HepG2 (cell line): ENCODE measurements around the gene GMFB. TPM values are rescaled to one million over a fixed set of nuclear protein-coding genes. Genes with fewer than 3 reads are reported as not detected.

ENCODE experiments used
- ATAC-seq: fragments of 200-7000 bp; cut with Tn5 transposase; 3 replicates; pipeline ENCODE4 v1.9.1; 2020; ENCODE audit warnings: mild to moderate bottlenecking, moderate library complexity
- BruUV-seq: library from RNA; stranded (reverse); fragments of 400-500 nt; replicated peaks from 2 replicates; lab custom pipeline; 2021; lab: Mats Ljungman, UMichigan
- CTCF ChIA-PET: fragments of 300-600 bp; formaldehyde crosslinking; extraction: SDS; loops from one replicate; lab custom pipeline; 2021; ENCODE audit warnings: low total read pairs, inconsistent platforms, low intra/inter-chr PET ratio; lab: Yijun Ruan, JAX
- POLR2A ChIA-PET: fragments of 350-600 bp; sonication (Branson Sonifier 250); formaldehyde crosslinking; loops from one replicate; lab custom pipeline; 2020; ENCODE audit warnings: antibody characterized with exemption, inconsistent platforms; lab: Yijun Ruan, JAX
- DNase-seq: peaks from one replicate; pipeline ENCODE4 v3.0.0-alpha.2; 2015; ENCODE audit warnings: low spot score
- FAIRE-seq: peaks from 3 replicates; lab custom pipeline; 2011; peaks lifted over from hg19 to GRCh38; lab: Jason Lieb, UNC
- H2AFZ ChIP-seq: one replicate; pipeline ENCODE4 v1.6.1; 2011; ENCODE audit warnings: low read length, inconsistent platforms
- H3K27ac ChIP-seq: fragments of 300-600 bp; 3 replicates; pipeline ENCODE4 v1.8.0; 2011; ENCODE audit warnings: mixed run types, mild to moderate bottlenecking, mixed read lengths, low read length, inconsistent platforms; ENCODE audit not compliant: insufficient read depth; ENCODE audit errors: extremely low read length
- H3K27me3 ChIP-seq, 2 experiments: fragments of 200-600 bp in 1 of 2; 2 replicates in 1 of 2; 3 replicates in 1 of 2; pipeline versions ENCODE4 v1.6.0 to v1.8.0; 2011; ENCODE audit warnings: low read length in 2 of 2, mild to moderate bottlenecking in 2 of 2, moderate library complexity in 2 of 2, inconsistent platforms in 1 of 2; ENCODE audit not compliant: insufficient read depth in 2 of 2, control insufficient read depth in 1 of 2
- H3K36me3 ChIP-seq, 2 experiments: fragments of 200-600 bp in 1 of 2; replicated peaks in 1 of 2; 2 replicates in 1 of 2; 3 replicates in 1 of 2; pipeline versions ENCODE4 v1.5.1 to v1.8.0; 2011; ENCODE audit warnings: low read length in 2 of 2, inconsistent platforms in 1 of 2; ENCODE audit not compliant: insufficient read depth in 2 of 2, control insufficient read depth in 1 of 2
- H3K4me1 ChIP-seq: 2 replicates; pipeline ENCODE4 v1.5.1; 2012; ENCODE audit warnings: low read length, inconsistent platforms; ENCODE audit not compliant: insufficient read depth
- H3K4me2 ChIP-seq: 2 replicates; pipeline ENCODE4 v1.6.0; 2011; ENCODE audit warnings: low read depth, low read length, inconsistent platforms
- H3K4me3 ChIP-seq, 3 experiments: fragments of 200-600 bp in 1 of 3; sonication (generic), shearing (Covaris generic) in 1 of 3; replicated peaks in 1 of 3; 2 replicates each; pipeline ENCODE4 v1.5.1; 2011 to 2016; ENCODE audit warnings: low read length in 3 of 3, inconsistent platforms in 2 of 3, low read depth in 2 of 3, mild to moderate bottlenecking in 2 of 3, control low read depth in 1 of 3, mixed read lengths in 1 of 3; ENCODE audit not compliant: insufficient read depth in 1 of 3
- H3K79me2 ChIP-seq: one replicate; pipeline ENCODE4 v1.6.1; 2011; ENCODE audit warnings: low read length, inconsistent platforms; ENCODE audit not compliant: insufficient read depth
- H3K9ac ChIP-seq: 2 replicates; pipeline ENCODE4 v1.6.0; 2011; ENCODE audit warnings: mild to moderate bottlenecking, low read depth, low read length, inconsistent platforms; ENCODE audit not compliant: insufficient read depth
- H3K9me3 ChIP-seq: 2 replicates; pipeline ENCODE4 v1.5.1; 2012; ENCODE audit warnings: mild to moderate bottlenecking, low read length
- H4K20me1 ChIP-seq: 2 replicates; pipeline ENCODE4 v1.6.0; 2011; ENCODE audit warnings: inconsistent platforms, mild to moderate bottlenecking, low read length, moderate library complexity; ENCODE audit not compliant: insufficient read depth
- CERS6 ChIP-seq: sonication (generic); formaldehyde crosslinking; IDR thresholded peaks from 2 replicates; pipeline ENCODE4 v1.5.0; 2020; ENCODE audit warnings: missing genetic modification reagents
- CREB1 ChIP-seq, 2 experiments: fragments of 450-650 bp in 1 of 2; IDR thresholded peaks; 2 replicates each; pipeline ENCODE4 v1.6.1; 2016 to 2017; ENCODE audit warnings: control low read depth in 1 of 2, mild to moderate bottlenecking in 1 of 2, missing compliant biosample characterization in 1 of 2, missing genetic modification characterization in 1 of 2
- EHMT2 ChIP-seq: fragments of 200-600 bp; sonication (generic); IDR thresholded peaks from 2 replicates; pipeline ENCODE4 v1.7.0; 2017; ENCODE audit warnings: antibody characterized with exemption, low read depth, low read length, borderline replicate concordance
- TBX2 ChIP-seq: sonication (generic); formaldehyde crosslinking; IDR thresholded peaks from 2 replicates; pipeline ENCODE4 v1.5.0; 2020; ENCODE audit warnings: missing genetic modification reagents, mild to moderate bottlenecking, borderline replicate concordance
- ZBTB20 ChIP-seq: sonication (generic); formaldehyde crosslinking; IDR thresholded peaks from 2 replicates; pipeline ENCODE4 v1.8.1; 2023; ENCODE audit warnings: missing genetic modification reagents, low read depth, mild to moderate bottlenecking, borderline replicate concordance
- ZBTB21 ChIP-seq: sonication (generic); formaldehyde crosslinking; IDR thresholded peaks from 2 replicates; pipeline ENCODE4 v1.4.0; 2020; ENCODE audit warnings: missing genetic modification reagents
- ZBTB38 ChIP-seq: sonication (generic); formaldehyde crosslinking; IDR thresholded peaks from 2 replicates; pipeline ENCODE4 v1.5.1; 2020; ENCODE audit warnings: mild to moderate bottlenecking, missing genetic modification reagents
- ZNF280B ChIP-seq: sonication (generic); formaldehyde crosslinking; IDR thresholded peaks from 2 replicates; pipeline ENCODE4 v1.5.0; 2020; ENCODE audit warnings: missing genetic modification reagents, mild to moderate bottlenecking, borderline replicate concordance
- ZNF570 ChIP-seq: sonication (generic); formaldehyde crosslinking; IDR thresholded peaks from 2 replicates; pipeline ENCODE4 v1.4.0; 2020; ENCODE audit warnings: mild to moderate bottlenecking, missing genetic modification reagents, borderline replicate concordance
- WGBS: methylation state at CpG from one replicate; pipeline ENCODE4 v1.1.6; 2017; ENCODE audit warnings: low lambda C conversion rate; 5-methylcytosine and 5-hydroxymethylcytosine counted together
- in situ Hi-C: cut with HindIII; loops from 2 replicates; pipeline ENCODE4 v1.10.0; 2017; ENCODE audit warnings: low pct_unique_long_range_greater_than_20kb; ENCODE audit not compliant: extremely low pct_ligation_motif_present
- intact Hi-C: fragments of 100-400 bp; cut with micrococcal nuclease; formaldehyde crosslinking; loops from one replicate; pipeline ENCODE4 v1.10.0; 2022; ENCODE audit not compliant: unreplicated experiment
- polyA plus RNA-seq, 8 experiments: library from polyadenylated mRNA; depleted of rRNA in 3 of 8; stranded (reverse) in 7 of 8; unstranded in 1 of 8; fragments of >200 nt; fragmentation: Illumina TruSeq in 4 of 8; extraction: Trizol in 4 of 8; gene quantifications; 2 replicates each; pipeline versions ENCODE4 v1.2.1 to v1.2.3, GENCODE V29; 2011 to 2016; ENCODE audit warnings: low read depth in 4 of 8, missing spikeins in 1 of 8, mixed read lengths in 1 of 8; ENCODE audit not compliant: insufficient read depth in 1 of 8
- total RNA-seq, 5 experiments: library from RNA; depleted of rRNA; stranded (reverse); fragments of >200 nt; fragmentation: Illumina TruSeq; extraction: Trizol; gene quantifications; 2 replicates each; pipeline ENCODE4 v1.2.3, GENCODE V29; 2016; ENCODE audit warnings: low read depth in 1 of 5

The GMFB gene
- total and polyA plus RNA-seq, 2 of the 13 experiments (the other 11 are each of a cell fraction or from before 2014, with no cell fraction given): 17.3 to 68.2 TPM

GRCh38 chr14:54472315-54472714, 16.5 kb downstream of the GMFB start:
- no peak for TF ChIP-seq EHMT2
- no peak for TF ChIP-seq CREB1 (IDR thresholded peaks at IDR 0.05)
- no peak for TF ChIP-seq CREB1 (CRISPR knock-in tag; IDR thresholded peaks at IDR 0.05)
- TF ChIP-seq ZNF280B: no peak
- TF ChIP-seq CERS6: no peak
- TF ChIP-seq ZBTB20: no peak
- TF ChIP-seq ZBTB21: no peak
- no peak for TF ChIP-seq TBX2
- no peak for TF ChIP-seq ZBTB38 (CRISPR knock-in tag)
- no peak for TF ChIP-seq ZNF570
- WGBS: 99% methylated on average over 4 of the region's 4 CpGs
- no TSS peak for BruUV-seq
- ATAC-seq: no peak
- H3K36me3 ChIP-seq: peaks cover 0 to 11% of the 10 kb centered on the region in 2 experiments; a peak in 2 of 5 replicates
- peaks cover 6% of the 10 kb centered on the region for H3K9me3 ChIP-seq
- CTCF ChIA-PET: no interaction called here
- no peak overlapping the region for H3K27ac ChIP-seq
- H3K27me3 ChIP-seq: no peaks in the 10 kb centered on the region
- POLR2A ChIA-PET: interaction anchor here (1.0 to 1.4 kb wide), 2 partner anchors 16 kb away, joined by 3 read pairs; no protein-coding TSS in a partner anchor
- H3K79me2 ChIP-seq: no peaks in the 10 kb centered on the region
- no peak for FAIRE-seq
- H2AFZ ChIP-seq: no peak overlapping the region
- intact Hi-C loops: no loop called here
- 0 out of 2 replicates have a peak, but pooled peaks cover 14% of the 10 kb centered on the region for H3K4me1 ChIP-seq
- H3K4me2 ChIP-seq: no peak overlapping the region
- H3K4me3 ChIP-seq: no peak overlapping the region
- H3K9ac ChIP-seq: no peak overlapping the region
- in situ Hi-C loops: no loop called here
- DNase-seq: no peak
- no peaks in the 10 kb centered on the region for H4K20me1 ChIP-seq
